CD4-positive, alpha-beta T cell treated with Interleukin-6 at 100 ng/mL for 8 hours (primary cell): ENCODE measurements around the gene GNAZ.

ENCODE experiments used
- DNase-seq: peaks from one replicate; pipeline ENCODE4 v3.0.0-alpha.2; 2020; ENCODE audit warnings: mixed read lengths, low spot score

GNAZ gene

GRCh38 chr22:23077627-23078461 lies 7.5 kb downstream of the GNAZ start:
- DNase-seq = no peak

DNA sequence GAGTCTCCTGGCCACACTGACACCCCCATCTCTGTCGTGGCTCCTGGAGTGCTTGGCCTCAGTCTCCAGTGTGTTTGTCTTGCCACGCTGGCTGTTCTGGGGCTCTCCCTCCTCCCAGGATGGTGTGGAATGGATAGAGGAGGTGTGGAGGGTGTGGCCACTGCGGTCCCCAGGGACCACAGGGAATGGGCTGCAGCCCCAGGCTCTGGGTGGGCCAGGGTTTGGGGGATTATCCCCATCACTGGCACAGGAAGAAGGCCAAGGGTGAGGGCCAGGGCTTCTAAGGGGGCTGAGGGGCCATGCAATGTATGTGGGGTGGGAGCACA lies 8.1 kb downstream of the GNAZ start:
- DNase-seq = no peak

DNA sequence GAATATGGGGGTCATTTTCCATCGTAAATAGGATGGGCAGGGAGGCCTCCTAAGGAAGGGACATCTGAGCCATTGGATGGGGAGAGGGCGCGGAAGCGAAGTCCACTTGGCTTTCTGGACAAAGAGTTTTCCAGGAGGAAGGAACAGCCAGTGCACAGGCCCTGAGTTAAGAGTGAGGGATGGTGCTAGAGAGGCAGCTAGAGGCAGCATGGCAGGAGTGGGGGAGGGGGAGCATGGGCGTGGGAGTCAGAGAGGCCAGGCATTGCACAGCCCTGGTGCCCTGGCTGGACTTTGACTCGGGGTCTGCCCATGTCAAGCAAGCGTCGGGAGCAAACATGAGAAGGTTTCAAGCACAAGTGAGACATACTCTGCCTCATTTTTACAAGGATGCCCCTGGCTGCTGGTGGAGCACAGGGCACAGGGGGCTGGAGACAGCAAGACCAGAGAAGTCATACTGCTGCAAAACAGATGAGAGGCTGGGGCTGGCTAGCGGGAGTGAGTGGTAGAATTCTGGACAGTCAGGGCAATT lies 9.0 kb downstream of the GNAZ start:
- no peak for DNase-seq

DNA sequence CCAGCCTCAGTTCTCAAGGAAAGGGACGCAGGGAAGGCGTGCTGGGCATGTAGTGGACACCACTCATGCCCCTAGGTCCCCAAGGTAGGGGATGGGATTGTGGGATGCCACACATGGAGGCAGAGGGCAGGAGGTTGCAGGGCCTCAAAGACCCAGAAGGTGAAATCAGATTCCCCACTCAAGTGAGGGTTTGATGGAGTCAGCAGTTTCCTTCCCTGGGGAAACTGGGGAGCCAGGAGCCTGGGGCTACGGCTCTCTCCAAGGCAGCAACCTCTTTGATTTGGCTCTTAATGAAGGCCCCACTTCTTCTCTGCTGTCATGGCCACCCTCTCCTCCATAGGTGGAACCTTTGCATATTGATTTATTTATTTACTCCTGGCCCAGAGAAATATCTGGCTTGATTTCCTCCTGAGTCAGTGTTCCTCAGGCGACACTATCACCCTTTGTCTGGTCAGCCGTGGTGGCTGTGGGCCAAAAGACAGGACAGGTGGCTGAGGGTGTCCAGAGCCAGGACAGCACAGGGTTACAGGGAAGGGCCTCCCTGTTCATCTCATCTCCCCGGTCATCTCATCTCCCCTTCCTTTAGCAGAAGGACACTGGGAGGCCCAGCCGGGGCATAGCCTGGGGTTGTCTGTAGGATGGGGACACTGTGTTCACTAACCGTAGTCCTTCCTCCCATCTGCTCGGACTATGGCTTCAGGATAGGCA lies 9.6 kb downstream of the GNAZ start:
- DNase-seq = no peak

- no peak for DNase-seq
Observed at GRCh38 chr22:23080613-23081290, 10.4 kb downstream of the GNAZ start.

DNA sequence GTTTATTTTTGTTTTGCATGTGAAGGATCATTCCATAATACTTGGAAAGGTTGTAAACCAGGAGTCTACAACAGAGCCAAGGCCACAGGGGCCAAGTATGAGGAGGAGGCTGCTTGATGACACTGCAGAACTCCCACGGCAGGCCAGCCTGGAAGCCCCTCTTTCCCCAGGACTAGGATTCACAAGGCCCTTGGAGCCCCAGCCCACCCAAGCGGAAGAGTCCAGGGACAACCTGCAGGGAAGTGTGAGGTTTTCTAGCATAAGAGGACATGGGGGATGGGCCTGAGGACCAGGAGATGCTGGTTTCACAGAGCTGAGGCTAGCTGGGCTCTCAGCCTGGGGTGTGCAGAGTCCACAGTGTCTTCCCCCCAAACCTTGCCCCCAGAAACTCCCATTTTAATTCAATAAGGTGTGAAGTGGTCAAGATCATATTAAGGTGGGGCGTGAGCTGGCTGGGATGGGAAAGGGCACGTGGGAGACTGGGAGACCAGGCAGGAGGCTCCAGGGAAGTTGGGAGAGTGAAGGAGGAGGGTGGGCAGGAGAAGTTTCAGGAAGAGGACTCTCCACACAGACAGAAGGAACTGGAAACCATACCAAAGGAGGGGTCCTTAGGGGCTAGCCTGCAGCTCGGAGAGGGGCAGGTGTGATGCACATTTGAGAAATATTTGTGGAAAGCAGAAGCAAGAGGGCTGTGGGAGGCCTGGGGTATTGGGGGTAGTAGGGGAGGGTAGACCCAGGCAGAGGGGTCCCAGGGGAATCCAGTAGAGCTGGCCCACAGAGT lies 12.4 kb downstream of the GNAZ start:
- DNase-seq = no peak

DNA sequence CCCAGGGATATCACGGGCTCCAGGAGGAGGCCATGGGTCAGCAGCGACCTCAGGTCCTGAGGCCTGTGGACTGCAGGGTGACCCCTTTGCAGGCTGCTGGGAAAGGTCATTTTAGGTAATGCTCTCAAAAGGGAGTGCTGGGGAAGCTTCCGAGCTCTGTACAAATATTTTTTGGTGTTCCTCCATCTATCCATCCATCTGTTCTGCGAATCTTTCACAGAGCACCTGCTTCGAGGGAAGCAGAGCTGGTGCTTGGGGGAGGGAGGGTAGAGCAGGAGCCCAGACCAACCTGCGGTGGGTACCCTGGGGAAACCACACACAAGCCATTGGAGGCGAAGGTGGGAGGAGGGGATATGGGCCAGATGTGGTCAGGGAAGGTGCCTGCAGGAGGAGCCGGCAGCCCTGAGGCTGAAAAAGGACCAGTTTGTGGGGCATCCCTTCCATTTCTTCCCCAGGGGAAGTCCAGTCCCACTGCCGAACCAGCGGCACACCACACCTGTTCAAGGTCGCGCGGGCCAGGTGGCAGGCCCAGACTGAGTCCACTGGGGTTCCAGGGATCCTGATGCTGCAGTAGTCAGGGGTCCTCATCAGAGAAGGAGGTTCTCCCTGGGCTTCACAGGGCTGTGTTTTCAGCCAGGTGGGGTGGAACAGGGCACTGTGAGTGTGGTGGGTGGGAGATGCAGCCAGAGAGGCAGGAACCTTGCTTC lies 13.1 kb downstream of the GNAZ start:
- DNase-seq = no peak

DNA sequence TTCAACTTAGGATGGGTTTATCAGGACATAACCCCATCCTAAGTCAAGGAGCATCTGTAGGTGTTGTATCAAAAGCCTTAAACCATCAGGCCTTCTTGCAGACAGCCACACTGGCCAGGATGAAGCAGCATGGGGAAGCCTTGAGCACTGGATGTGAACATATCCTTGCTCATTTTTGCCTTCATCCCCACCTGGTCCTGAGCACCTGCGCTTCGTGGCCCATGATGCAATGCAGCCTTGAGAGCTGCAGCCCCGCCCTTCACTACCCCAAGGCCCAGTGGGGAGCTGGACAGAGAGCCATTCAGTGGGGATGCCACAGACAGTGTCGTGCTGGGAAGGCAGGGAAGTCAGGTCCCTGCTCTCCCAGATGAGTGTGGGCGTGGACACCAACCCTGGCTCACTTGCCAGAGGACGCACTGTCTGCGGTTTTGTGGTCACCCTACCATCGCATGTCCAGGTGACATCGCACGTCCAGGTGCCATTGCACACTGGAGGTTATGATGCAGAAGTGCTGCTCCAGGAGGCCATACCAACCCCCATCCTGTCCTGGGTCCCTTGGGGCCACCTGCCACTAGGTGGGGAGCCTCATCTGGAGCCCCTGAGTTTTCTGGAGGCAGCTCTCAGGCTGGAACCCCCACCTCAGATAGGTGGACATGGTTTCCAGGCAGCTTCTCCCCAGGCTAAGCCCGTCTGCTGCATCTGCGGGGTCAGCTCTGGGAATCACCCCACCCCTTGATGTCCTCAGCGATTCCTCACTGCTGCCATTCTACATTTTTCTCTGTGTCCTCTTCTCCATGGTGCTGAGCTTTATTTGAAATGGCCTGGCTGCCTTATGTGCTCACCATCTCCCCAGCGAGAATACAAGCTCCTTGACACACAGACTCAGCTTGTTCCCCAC lies 14.4 kb downstream of the GNAZ start:
- no peak for DNase-seq

DNA sequence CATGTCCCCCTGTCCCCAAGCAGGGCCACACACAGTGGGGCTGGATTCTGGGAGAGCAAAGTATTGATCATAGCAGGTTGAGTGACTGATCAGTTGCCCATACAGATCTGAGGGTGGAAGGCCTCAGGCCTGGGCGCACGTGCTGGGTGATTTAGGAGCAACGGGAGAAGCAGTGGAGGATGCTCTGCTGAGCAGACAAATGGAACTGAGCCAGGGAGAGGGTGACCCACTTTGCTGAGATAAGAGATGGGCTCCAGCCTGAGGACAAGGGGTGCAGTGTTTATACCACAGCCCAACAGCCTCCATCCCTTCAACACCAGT lies 15.0 kb downstream of the GNAZ start:
- DNase-seq = no peak

GRCh38 chr22:23085785-23086184 lies 15.5 kb downstream of the GNAZ start:
- DNase-seq = no peak

- no peak for DNase-seq
Observed at GRCh38 chr22:23086263-23086662, 15.9 kb downstream of the GNAZ start.

DNA sequence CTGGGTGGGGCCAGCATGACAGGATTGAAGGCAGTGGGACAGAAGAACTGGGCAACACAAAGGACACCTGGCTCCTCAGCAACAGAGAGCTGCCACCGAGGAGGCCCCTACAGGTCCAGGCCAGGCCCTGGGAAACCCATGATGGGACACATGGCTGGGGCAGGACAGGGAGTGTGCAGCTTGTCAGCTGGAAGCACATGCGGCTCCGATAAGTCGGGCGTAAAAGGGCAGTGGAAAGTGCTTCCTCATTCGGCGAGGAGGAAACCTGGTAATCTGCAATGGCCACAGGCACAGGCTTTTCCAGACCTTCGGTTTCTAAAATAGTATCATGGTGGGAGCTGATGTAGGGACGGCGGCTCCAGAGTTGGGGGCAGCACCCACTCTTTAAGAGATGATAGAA lies 16.5 kb downstream of the GNAZ start:
- no peak for DNase-seq

DNA sequence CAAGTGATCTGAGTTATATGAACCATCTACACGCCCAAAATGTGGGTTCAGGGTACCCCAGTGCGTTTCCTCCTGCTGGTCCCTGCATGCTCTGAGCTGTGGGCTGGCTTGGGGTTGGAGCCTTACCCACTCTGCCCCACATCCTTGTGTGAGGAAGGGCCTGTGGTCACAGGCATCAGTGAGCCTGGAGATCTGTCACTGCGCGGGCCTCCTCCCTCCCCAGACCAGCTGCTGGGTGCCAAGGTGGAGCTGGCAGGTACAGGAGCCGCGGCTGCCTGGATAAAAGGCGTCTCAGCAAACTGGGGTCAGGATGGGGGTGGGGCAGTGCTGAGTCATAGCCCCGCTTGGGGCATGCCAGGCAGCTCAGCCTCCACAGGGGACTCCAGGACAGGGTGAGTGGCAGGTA lies 17.9 kb downstream of the GNAZ start:
- DNase-seq = no peak

DNA sequence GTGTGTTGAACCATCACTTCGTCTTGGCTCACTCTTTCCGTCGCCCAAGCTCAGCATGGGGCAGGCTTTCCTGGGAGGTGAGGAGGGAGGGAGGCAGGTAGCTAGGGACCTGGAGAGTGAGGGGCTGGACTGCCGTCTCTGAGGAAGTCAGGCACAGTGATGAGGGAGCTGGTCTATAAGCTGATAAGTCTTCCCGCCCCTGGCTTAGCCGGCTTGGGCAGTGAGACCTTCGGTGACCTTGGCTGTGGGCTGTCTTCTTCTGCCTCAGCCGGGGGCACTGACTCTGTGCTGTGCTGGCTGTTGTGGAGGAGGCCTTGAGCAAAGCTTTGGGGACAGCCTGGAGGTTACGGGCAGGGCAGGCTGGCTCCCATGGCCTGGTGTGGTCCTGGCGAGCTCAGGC lies 18.7 kb downstream of the GNAZ start:
- DNase-seq = no peak

DNA sequence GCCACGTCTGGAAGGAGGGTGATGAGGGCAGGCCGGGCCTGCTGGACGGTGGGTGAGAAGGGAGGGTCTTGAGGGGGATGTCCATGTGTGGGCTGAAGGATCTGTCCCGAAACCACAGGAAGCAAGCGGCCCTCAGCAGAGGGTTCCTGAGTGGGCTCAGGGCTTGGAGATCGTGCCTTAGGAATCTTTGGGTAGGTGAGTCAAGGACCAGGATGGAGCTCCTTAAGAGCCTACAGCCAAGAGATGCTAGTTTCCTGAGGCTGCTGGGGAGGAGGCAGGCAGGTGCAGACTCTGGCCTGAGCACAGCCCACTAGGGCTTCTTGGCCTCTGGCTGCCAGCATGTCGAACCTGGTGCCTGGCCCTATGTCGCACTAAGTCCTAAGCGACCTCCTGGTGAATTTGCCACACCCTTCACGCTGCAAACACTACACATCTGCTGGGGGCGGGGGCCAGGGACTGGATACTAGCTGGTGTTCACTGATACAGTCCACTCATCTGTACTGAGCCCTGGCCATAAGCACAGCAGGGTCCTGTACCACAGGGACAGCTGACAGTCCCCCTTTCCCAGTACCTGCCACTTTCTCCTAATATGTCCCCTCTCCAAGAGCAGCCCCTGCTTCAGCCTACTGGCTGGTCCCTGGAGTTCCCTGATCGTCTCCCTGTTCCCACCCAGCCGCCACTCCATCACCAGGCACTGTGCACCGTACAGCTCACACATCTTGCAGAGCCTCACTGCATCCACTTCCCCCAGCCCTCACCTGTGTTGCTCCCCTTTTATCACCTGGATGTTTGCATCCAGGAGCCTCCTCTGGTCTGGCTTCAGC lies 19.5 kb downstream of the GNAZ start:
- no peak for DNase-seq

DNA sequence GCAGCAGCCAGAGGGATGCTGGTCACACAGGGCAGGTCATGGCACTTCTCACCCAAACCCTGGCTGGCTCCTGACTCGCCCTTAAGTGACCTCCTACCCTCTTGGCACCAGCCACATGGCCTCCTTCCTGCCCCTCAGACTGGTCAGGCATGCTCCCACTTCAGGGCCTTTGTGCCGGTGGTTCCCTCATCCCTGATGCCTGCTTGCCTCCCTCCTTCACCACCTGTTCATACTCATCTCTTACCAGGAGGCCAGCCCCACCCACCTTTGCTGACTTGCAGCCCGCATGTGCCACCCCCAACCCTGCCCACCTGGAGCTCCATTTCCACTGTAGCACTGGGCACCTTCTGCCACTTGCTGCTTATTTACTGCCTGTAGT lies 20.1 kb downstream of the GNAZ start:
- no peak for DNase-seq

GRCh38 chr22:23091760-23092159 lies 21.4 kb downstream of the GNAZ start:
- DNase-seq = no peak

- DNase-seq = no peak
Observed at GRCh38 chr22:23092217-23092955, 22.1 kb downstream of the GNAZ start.
